Spleen (tissue), 7 donors: ENCODE measurements around the gene FOXI1.

Experiments
- CTCF ChIP-seq, 11 experiments: fragments of 200-600 bp in 7 of 11; fragments of 450-650 bp in 4 of 11; sonication (generic) in 4 of 11; IDR thresholded peaks in 8 of 11; conservative IDR thresholded peaks in 3 of 11; 1 replicate in 7 of 11; 2 replicates in 4 of 11; pipeline versions ENCODE4 v1.4.0 to v1.8.0; 2016 to 2021; ENCODE audit warnings: antibody characterized with exemption in 11 of 11, inconsistent platforms in 4 of 11, mild to moderate bottlenecking in 1 of 11
- POLR2A ChIP-seq, 3 donors: fragments of 450-650 bp; IDR thresholded peaks; one replicate each; pipeline ENCODE4 v1.5.1; 2017; ENCODE audit warnings: antibody characterized with exemption in 3 of 3, mild to moderate bottlenecking in 1 of 3
- POLR2AphosphoS5 ChIP-seq, 3 donors: sonication (generic); formaldehyde crosslinking; IDR thresholded peaks; one replicate each; pipeline ENCODE4 v1.5.1; 2017; ENCODE audit warnings: antibody characterized with exemption in 3 of 3
- donor health status: DM: no; HTN: no; CAD: no; lungs with moderate emphysema.
- donor health status: DM: no; HTN: no; CAD: no.
- donor health status: DM: no; HTN: no; CAD: no.

GRCh38 chr5:170147051-170147752 lies 41.5 kb downstream of the FOXI1 start:
- TF ChIP-seq POLR2AphosphoS5 (IDR thresholded peaks at IDR 0.05): no peak
- no peak for TF ChIP-seq CTCF (IDR thresholded peaks at IDR 0.05 in 8 of 11, conservative IDR thresholded peaks at IDR 0.05 in 3 of 11)
- TF ChIP-seq POLR2A (IDR thresholded peaks at IDR 0.05): no peak
